Panc1 (cell line): ENCODE results near the gene ACTL6B. TPM values are rescaled to one million over a fixed set of nuclear protein-coding genes. Genes with fewer than 3 reads are reported as not detected.
A peak's percentile ranks its signal among the peaks of the same experiment; 100 is the strongest.
"Not testable (repeated sequence)": the region's sequence is repeated elsewhere in the genome, so short reads cannot be mapped to it uniquely, and the experiment has no call there.

ENCODE experiments used
- ATAC-seq: fragments of 200-7000 bp; cut with Tn5 transposase; 2 replicates; pipeline ENCODE4 v1.9.1; 2020; ENCODE audit warnings: mild to moderate bottlenecking, moderate library complexity
- Bru-seq: library from RNA; stranded (reverse); fragments of 400-500 nt; gene quantifications from one replicate; lab custom pipeline; 2021; lab: Mats Ljungman, UMichigan
- BruChase-seq, 2 experiments: library from RNA; stranded (reverse); fragments of 400-500 nt; gene quantifications; one replicate each; lab custom pipeline; 2021; lab: Mats Ljungman, UMichigan
- BruUV-seq: library from RNA; stranded (reverse); fragments of 400-500 nt; replicated peaks from 2 replicates; lab custom pipeline; 2021; lab: Mats Ljungman, UMichigan
- CTCF ChIA-PET: fragments of 300-600 bp; sonication (Branson Sonifier 250); formaldehyde crosslinking; loops from one replicate; lab custom pipeline; 2022; ENCODE audit warnings: antibody characterized with exemption; lab: Charles Lee
- POLR2A ChIA-PET: fragments of 300-600 bp; sonication (Branson Sonifier 250); formaldehyde crosslinking; loops from one replicate; lab custom pipeline; 2022; ENCODE audit warnings: antibody characterized with exemption; lab: Charles Lee
- DNase-seq: peaks from one replicate; pipeline ENCODE4 v3.0.0-alpha.2; 2010; ENCODE audit warnings: low read depth, low spot score
- H3K27ac ChIP-seq: 2 replicates; pipeline ENCODE4 v1.5.1; 2011; ENCODE audit warnings: mild to moderate bottlenecking, low read length, inconsistent platforms
- H3K27me3 ChIP-seq: fragments of 200-500 bp; sonication (Bioruptor generic); 2 replicates; pipeline ENCODE4 v1.6.0; 2014; ENCODE audit warnings: low read length, inconsistent platforms; ENCODE audit not compliant: control insufficient read depth, insufficient read depth
- H3K36me3 ChIP-seq: fragments of 200-500 bp; sonication (Bioruptor generic); 2 replicates; pipeline ENCODE4 v1.5.1; 2014; ENCODE audit warnings: inconsistent platforms, mild to moderate bottlenecking, low read length, moderate library complexity; ENCODE audit not compliant: control insufficient read depth, insufficient read depth
- H3K4me1 ChIP-seq: 2 replicates; pipeline ENCODE4 v1.5.1; 2011; ENCODE audit warnings: inconsistent platforms, mild to moderate bottlenecking, low read length, moderate library complexity; ENCODE audit not compliant: control insufficient read depth, insufficient read depth
- H3K4me3 ChIP-seq, 2 experiments: 2 replicates each; pipeline ENCODE4 v1.5.1; 2011 to 2012; ENCODE audit warnings: low read depth in 2 of 2, low read length in 2 of 2, mild to moderate bottlenecking in 2 of 2, inconsistent platforms in 1 of 2, moderate library complexity in 1 of 2
- H3K9me3 ChIP-seq: fragments of 200-500 bp; sonication (Bioruptor generic); 2 replicates; pipeline ENCODE4 v1.5.1; 2014; ENCODE audit warnings: low read depth, mild to moderate bottlenecking, inconsistent platforms, low read length, moderate library complexity; ENCODE audit not compliant: control insufficient read depth, insufficient read depth
- CTCF ChIP-seq: fragments of 450-650 bp; IDR thresholded peaks from 2 replicates; pipeline ENCODE4 v1.5.1; 2017; ENCODE audit warnings: mild to moderate bottlenecking
- POLR2AphosphoS5 ChIP-seq: IDR thresholded peaks from 2 replicates; pipeline ENCODE4 v1.6.1; 2012; ENCODE audit warnings: mild to moderate bottlenecking, low read depth, low read length, moderate library complexity
- REST ChIP-seq, 2 experiments: IDR thresholded peaks; 2 replicates each; pipeline ENCODE4 v1.6.1; 2011 to 2012; ENCODE audit warnings: low read depth in 2 of 2, control low read depth in 1 of 2, low read length in 1 of 2, mild to moderate bottlenecking in 1 of 2, moderate library complexity in 1 of 2; ENCODE audit not compliant: insufficient read depth in 1 of 2
- SIN3A ChIP-seq: IDR thresholded peaks from 2 replicates; pipeline ENCODE4 v1.6.1; 2012; ENCODE audit warnings: low read depth, mild to moderate bottlenecking, low read length, moderate library complexity, borderline replicate concordance; ENCODE audit not compliant: insufficient read depth
- in situ Hi-C: cut with HindIII; loops from 2 replicates; pipeline ENCODE4 v1.10.0; 2016; ENCODE audit warnings: low sequenced_read_pairs, low pct_unique_long_range_greater_than_20kb
- intact Hi-C: fragments of 100-400 bp; cut with micrococcal nuclease; formaldehyde crosslinking; loops from one replicate; pipeline ENCODE4 v1.10.0; 2022; ENCODE audit not compliant: unreplicated experiment
- long read RNA-seq: library from polyadenylated mRNA; unstranded; transcript quantifications from one replicate; pipeline ENCODE4 v2.0.0, GENCODE V29; 2021; ENCODE audit not compliant: unreplicated experiment
- polyA plus RNA-seq: library from polyadenylated mRNA; unstranded; fragments of >200 nt; gene quantifications from one replicate; pipeline ENCODE4 v1.2.1, GENCODE V29; 2012; ENCODE audit warnings: missing spikeins; ENCODE audit not compliant: insufficient read length
- total RNA-seq: library from RNA; stranded (reverse); gene quantifications from one replicate; pipeline ENCODE4 v1.2.1, GENCODE V29; 2021; ENCODE audit not compliant: unreplicated experiment

ACTL6B gene
- total RNA-seq (not detected), Bru-seq, nascent RNA (percentile 8 among the genes with signal in this experiment), BruChase-seq, experiment 1, labeled RNA remaining after a 2-hour chase (percentile 12 among the genes with signal in this experiment), BruChase-seq, experiment 2, labeled RNA remaining after a 6-hour chase (percentile 11 among the genes with signal in this experiment)
- polyA plus RNA-seq, result not detected
- long read RNA-seq, result 0 reads

- in situ Hi-C loops (no loop called here), intact Hi-C loops (no loop called here)
- TF ChIP-seq REST (IDR thresholded peaks at IDR 0.05; ENCODE audit: insufficient read depth in 1 of 2, low read depth in 2 of 2, low read length in 1 of 2) (peak; percentile 89 to 96), SIN3A (no peak)
- BruUV-seq, result no TSS peak
- H3K36me3 ChIP-seq, result no peaks in the 10 kb centered on the region
- H3K9me3 ChIP-seq, result no peaks in the 10 kb centered on the region
- H3K4me1 ChIP-seq, result no peaks in the 10 kb centered on the region
- H3K27me3 ChIP-seq, result no peaks in the 10 kb centered on the region
- POLR2A ChIA-PET, result interaction anchor here (0.7 kb wide), 1 partner anchor 561 kb away, joined by 5 read pairs; no protein-coding TSS in a partner anchor
- CTCF ChIA-PET, result interaction anchor here (0.6 to 0.7 kb wide), 2 partner anchors 22 to 84 kb away, joined by 3 read pairs; no protein-coding TSS in a partner anchor
- ATAC-seq, result peak; percentile 58; the same call in 1 of the 2 replicates
- no peak for DNase-seq
- H3K27ac ChIP-seq, result no peak within 1 kb of the TSS
- H3K4me3 ChIP-seq, result peak within 1 kb of the TSS in 1 of 2 experiments; percentile 4; a peak in 1 of 4 replicates
These were observed at the start of gene ACTL6B for GRCh38 chr7:100655908-100656674. TSS of gene ACTL6B (minus strand) at chr7:100656448. CDS start at chr7:100656354, 94 bp downstream.

- ChIA-PET POLR2A (interaction anchor here (0.6 kb wide), 1 partner anchor 257 kb away, joined by 6 read pairs; no protein-coding TSS in a partner anchor), CTCF (interaction anchor here (0.6 to 1.9 kb wide), 12 partner anchors 9 to 236 kb away, joined by 3 to 23 read pairs (median 6); partner anchors contain the start of genes EPHB4, EPO, SLC12A9 and UFSP1)
- H3K27ac ChIP-seq, result peak overlapping the region; percentile 84
- peak; percentile 84 for ATAC-seq
- BruUV-seq, result TSS peak; percentile 96
- peak overlapping the region; percentile 83 to 86 for H3K4me3 ChIP-seq
- H3K9me3 ChIP-seq, result no peaks in the 10 kb centered on the region
- no peak for TF ChIP-seq POLR2AphosphoS5
- TF ChIP-seq CTCF, result peak; percentile 96
- peaks cover 13% of the 10 kb centered on the region; the same call in 1 of the 2 replicates for H3K4me1 ChIP-seq
- no peak for DNase-seq
- in situ Hi-C loops (loop anchor here (25.0 kb wide), 1 partner anchor 132 kb away; the partner anchor contains the start of gene EPHB4), intact Hi-C loops (loop anchor here (1.0 kb wide), 1 partner anchor 147 kb away; the partner anchor contains the start of gene SLC12A9)
- H3K36me3 ChIP-seq, result no peaks in the 10 kb centered on the region
- H3K27me3 ChIP-seq, result no peaks in the 10 kb centered on the region
These were observed 49.1 kb upstream of the ACTL6B start for GRCh38 chr7:100705320-100705752.

GRCh38 chr7:100701089-100701488 is 44.8 kb upstream of the ACTL6B start:
- H3K36me3 ChIP-seq, H3K27ac ChIP-seq, POLR2A ChIA-PET, CTCF ChIA-PET, BruUV-seq, intact Hi-C loops, H3K4me1 ChIP-seq, DNase-seq, H3K4me3 ChIP-seq, H3K9me3 ChIP-seq, H3K27me3 ChIP-seq, ATAC-seq: not testable (repeated sequence)
- in situ Hi-C loops, result loop anchor here (25.0 kb wide), 1 partner anchor 136 kb away; the partner anchor contains the start of gene EPHB4
